ENCODE measurements around the gene FOXN3. TPM values are rescaled to one million over a fixed set of nuclear protein-coding genes. Genes with fewer than 3 reads are reported as not detected.

The FOXN3 gene
- total and polyA plus RNA-seq, 9 donors, result 56.9 to 172 (median 99.2) TPM

GRCh38 chr14:89144066-89144465 lies 273.0 kb downstream of the FOXN3 start:
- no peaks in the 10 kb centered on the region for H3K4me1 ChIP-seq (ENCODE audit: insufficient read depth)
- H3K27ac ChIP-seq, result no peak overlapping the region
- H3K36me3 ChIP-seq, result no peaks in the 10 kb centered on the region
- no peak for TF ChIP-seq POLR2A (IDR thresholded peaks at IDR 0.05)
- TF ChIP-seq EP300 (IDR thresholded peaks at IDR 0.05), result no peak
- TF ChIP-seq, protein P1, sequence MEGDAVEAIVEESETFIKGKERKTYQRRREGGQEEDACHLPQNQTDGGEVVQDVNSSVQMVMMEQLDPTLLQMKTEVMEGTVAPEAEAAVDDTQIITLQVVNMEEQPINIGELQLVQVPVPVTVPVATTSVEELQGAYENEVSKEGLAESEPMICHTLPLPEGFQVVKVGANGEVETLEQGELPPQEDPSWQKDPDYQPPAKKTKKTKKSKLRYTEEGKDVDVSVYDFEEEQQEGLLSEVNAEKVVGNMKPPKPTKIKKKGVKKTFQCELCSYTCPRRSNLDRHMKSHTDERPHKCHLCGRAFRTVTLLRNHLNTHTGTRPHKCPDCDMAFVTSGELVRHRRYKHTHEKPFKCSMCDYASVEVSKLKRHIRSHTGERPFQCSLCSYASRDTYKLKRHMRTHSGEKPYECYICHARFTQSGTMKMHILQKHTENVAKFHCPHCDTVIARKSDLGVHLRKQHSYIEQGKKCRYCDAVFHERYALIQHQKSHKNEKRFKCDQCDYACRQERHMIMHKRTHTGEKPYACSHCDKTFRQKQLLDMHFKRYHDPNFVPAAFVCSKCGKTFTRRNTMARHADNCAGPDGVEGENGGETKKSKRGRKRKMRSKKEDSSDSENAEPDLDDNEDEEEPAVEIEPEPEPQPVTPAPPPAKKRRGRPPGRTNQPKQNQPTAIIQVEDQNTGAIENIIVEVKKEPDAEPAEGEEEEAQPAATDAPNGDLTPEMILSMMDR (IDR thresholded peaks at IDR 0.05), result no peak
- 70 to 75% (median 74%) methylated on average over 3 of the region's 3 CpGs for WGBS, 3 donors
- intact Hi-C loops (cut with DNase I), result no loop called here
- H3K27me3 ChIP-seq, result no peaks in the 10 kb centered on the region
- no peaks in the 10 kb centered on the region for H3K9me3 ChIP-seq
- H3K4me3 ChIP-seq, result no peak overlapping the region
- DNase-seq, result no peak

GRCh38 chr14:89143595-89143994 lies 273.4 kb downstream of the FOXN3 start:
- no peak for TF ChIP-seq EP300 (IDR thresholded peaks at IDR 0.05)
- TF ChIP-seq, protein P1 (IDR thresholded peaks at IDR 0.05), result no peak
- 60 to 69% (median 63%) methylated on average over 3 of the region's 3 CpGs for WGBS, 3 donors
- Histone ChIP-seq H3K27ac (no peak overlapping the region), H3K4me3 (no peak overlapping the region), H3K9me3 (no peaks in the 10 kb centered on the region), H3K27me3 (no peaks in the 10 kb centered on the region), H3K4me1 (ENCODE audit: insufficient read depth) (no peaks in the 10 kb centered on the region), H3K36me3 (no peaks in the 10 kb centered on the region)
- intact Hi-C loops (cut with DNase I), result no loop called here
- no peak for DNase-seq

- H3K27ac ChIP-seq, result no peak overlapping the region
- no peak overlapping the region for H3K4me3 ChIP-seq
- no peaks in the 10 kb centered on the region for H3K9me3 ChIP-seq
- H3K27me3 ChIP-seq, result no peaks in the 10 kb centered on the region
- TF ChIP-seq EP300 (IDR thresholded peaks at IDR 0.05) (no peak), POLR2A (IDR thresholded peaks at IDR 0.05) (no peak)
- TF ChIP-seq, protein P1 (IDR thresholded peaks at IDR 0.05), result no peak
- H3K36me3 ChIP-seq, result no peaks in the 10 kb centered on the region
- no peaks in the 10 kb centered on the region for H3K4me1 ChIP-seq (ENCODE audit: insufficient read depth)
- intact Hi-C loops (cut with DNase I), result no loop called here
- no peak for DNase-seq
- 81 to 87% (median 82%) methylated on average over 5 of the region's 5 CpGs for WGBS, 3 donors
Measured at GRCh38 chr14:89142366-89142765, 274.7 kb downstream of the FOXN3 start.

GRCh38 chr14:89141862-89142261 lies 275.2 kb downstream of the FOXN3 start:
- intact Hi-C loops (cut with DNase I), result no loop called here
- Histone ChIP-seq H3K4me3 (no peak overlapping the region), H3K36me3 (no peaks in the 10 kb centered on the region), H3K27ac (no peak overlapping the region), H3K9me3 (no peaks in the 10 kb centered on the region), H3K4me1 (ENCODE audit: insufficient read depth) (no peaks in the 10 kb centered on the region), H3K27me3 (no peaks in the 10 kb centered on the region)
- 82% methylated on average over 3 of the region's 3 CpGs for WGBS, 3 donors
- TF ChIP-seq EP300 (IDR thresholded peaks at IDR 0.05) (no peak), POLR2A (IDR thresholded peaks at IDR 0.05) (no peak)
- TF ChIP-seq, protein P1 (IDR thresholded peaks at IDR 0.05), result no peak
- no peak for DNase-seq

GRCh38 chr14:89140326-89140725 lies 276.7 kb downstream of the FOXN3 start:
- H3K27me3 ChIP-seq, result no peaks in the 10 kb centered on the region
- DNase-seq, result no peak
- no peaks in the 10 kb centered on the region for H3K36me3 ChIP-seq
- WGBS, 3 donors, result 49 to 68% (median 51%) methylated on average over 5 of the region's 5 CpGs
- H3K9me3 ChIP-seq, result no peaks in the 10 kb centered on the region
- no peaks in the 10 kb centered on the region for H3K4me1 ChIP-seq (ENCODE audit: insufficient read depth)
- no peak for TF ChIP-seq POLR2A (IDR thresholded peaks at IDR 0.05)
- TF ChIP-seq, protein P1 (IDR thresholded peaks at IDR 0.05), result no peak
- no peak for TF ChIP-seq EP300 (IDR thresholded peaks at IDR 0.05)
- H3K27ac ChIP-seq, result no peak overlapping the region
- intact Hi-C loops (cut with DNase I), result no loop called here
- H3K4me3 ChIP-seq, result no peak overlapping the region

All from ovary (tissue), 9 donors.